ENCODE measurements around the gene SIX6.

Gene SIX6

GRCh38 chr14:60510951-60511599 lies 2.1 kb downstream of the SIX6 start:
- DNase-seq = no peak
- no peak overlapping the region for H3K4me3 ChIP-seq (ENCODE audit: low read depth, low read length)
- no peaks in the 10 kb centered on the region; the same call in 1 of the 2 replicates for H3K36me3 ChIP-seq
- H3K27ac ChIP-seq = no peak overlapping the region
- H3K9me3 ChIP-seq (ENCODE audit: severe bottlenecking) = peaks cover 15% of the 10 kb centered on the region
- H3K27me3 ChIP-seq (ENCODE audit: insufficient read depth, low read depth, severe bottlenecking) = no peaks in the 10 kb centered on the region
- TF ChIP-seq, protein P1, sequence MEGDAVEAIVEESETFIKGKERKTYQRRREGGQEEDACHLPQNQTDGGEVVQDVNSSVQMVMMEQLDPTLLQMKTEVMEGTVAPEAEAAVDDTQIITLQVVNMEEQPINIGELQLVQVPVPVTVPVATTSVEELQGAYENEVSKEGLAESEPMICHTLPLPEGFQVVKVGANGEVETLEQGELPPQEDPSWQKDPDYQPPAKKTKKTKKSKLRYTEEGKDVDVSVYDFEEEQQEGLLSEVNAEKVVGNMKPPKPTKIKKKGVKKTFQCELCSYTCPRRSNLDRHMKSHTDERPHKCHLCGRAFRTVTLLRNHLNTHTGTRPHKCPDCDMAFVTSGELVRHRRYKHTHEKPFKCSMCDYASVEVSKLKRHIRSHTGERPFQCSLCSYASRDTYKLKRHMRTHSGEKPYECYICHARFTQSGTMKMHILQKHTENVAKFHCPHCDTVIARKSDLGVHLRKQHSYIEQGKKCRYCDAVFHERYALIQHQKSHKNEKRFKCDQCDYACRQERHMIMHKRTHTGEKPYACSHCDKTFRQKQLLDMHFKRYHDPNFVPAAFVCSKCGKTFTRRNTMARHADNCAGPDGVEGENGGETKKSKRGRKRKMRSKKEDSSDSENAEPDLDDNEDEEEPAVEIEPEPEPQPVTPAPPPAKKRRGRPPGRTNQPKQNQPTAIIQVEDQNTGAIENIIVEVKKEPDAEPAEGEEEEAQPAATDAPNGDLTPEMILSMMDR (IDR thresholded peaks at IDR 0.05; ENCODE audit: low read depth, low read length) = no peak

DNA sequence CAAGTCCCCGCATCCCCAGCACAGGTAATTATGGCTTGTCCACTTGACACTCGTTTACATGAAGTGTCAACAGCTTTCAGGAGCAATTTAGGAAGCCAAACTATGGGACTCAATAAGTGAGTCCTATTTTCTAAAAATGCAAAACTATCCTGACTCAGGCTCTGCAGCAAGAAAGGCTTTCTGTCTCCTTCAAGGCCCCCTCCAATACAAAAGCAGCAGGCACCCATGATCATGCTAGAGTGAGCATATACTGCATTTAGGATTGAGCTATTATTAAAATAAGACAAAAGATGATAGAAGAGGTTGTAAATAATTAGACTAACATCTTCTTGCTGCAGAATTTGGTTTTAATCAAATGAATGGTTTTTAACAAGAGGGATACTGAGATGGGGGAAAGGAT lies 3.2 kb downstream of the SIX6 start:
- TF ChIP-seq, protein P1 (IDR thresholded peaks at IDR 0.05; ENCODE audit: low read depth, low read length) = no peak
- H3K4me3 ChIP-seq (ENCODE audit: low read depth, low read length) = no peak overlapping the region
- H3K9me3 ChIP-seq (ENCODE audit: severe bottlenecking) = peaks cover 15% of the 10 kb centered on the region
- H3K27ac ChIP-seq = no peak overlapping the region
- H3K27me3 ChIP-seq (ENCODE audit: insufficient read depth, low read depth, severe bottlenecking) = no peaks in the 10 kb centered on the region
- H3K36me3 ChIP-seq = no peaks in the 10 kb centered on the region; the same call in 1 of the 2 replicates
- no peak for DNase-seq

- Histone ChIP-seq H3K27ac (no peak overlapping the region), H3K9me3 (ENCODE audit: severe bottlenecking) (peaks cover 15% of the 10 kb centered on the region), H3K4me3 (ENCODE audit: low read depth, low read length) (no peak overlapping the region), H3K36me3 (no peaks in the 10 kb centered on the region; the same call in 1 of the 2 replicates), H3K27me3 (ENCODE audit: insufficient read depth, low read depth, severe bottlenecking) (no peaks in the 10 kb centered on the region)
- TF ChIP-seq, protein P1 (IDR thresholded peaks at IDR 0.05; ENCODE audit: low read depth, low read length) = no peak
- DNase-seq = no peak
Measured at GRCh38 chr14:60512973-60513571, 4.1 kb downstream of the SIX6 start.

- H3K27ac ChIP-seq = peak overlapping the region; percentile 77
- H3K9me3 ChIP-seq (ENCODE audit: severe bottlenecking) = peaks cover 15% of the 10 kb centered on the region
- TF ChIP-seq, protein P1 (IDR thresholded peaks at IDR 0.05; ENCODE audit: low read depth, low read length) = no peak
- peak overlapping the region; percentile 63 for H3K4me3 ChIP-seq (ENCODE audit: low read depth, low read length)
- H3K36me3 ChIP-seq = no peaks in the 10 kb centered on the region; the same call in 1 of the 2 replicates
- H3K27me3 ChIP-seq (ENCODE audit: insufficient read depth, low read depth, severe bottlenecking) = no peaks in the 10 kb centered on the region
- DNase-seq = no peak
Measured at GRCh38 chr14:60514378-60514740, 5.4 kb downstream of the SIX6 start.

DNA sequence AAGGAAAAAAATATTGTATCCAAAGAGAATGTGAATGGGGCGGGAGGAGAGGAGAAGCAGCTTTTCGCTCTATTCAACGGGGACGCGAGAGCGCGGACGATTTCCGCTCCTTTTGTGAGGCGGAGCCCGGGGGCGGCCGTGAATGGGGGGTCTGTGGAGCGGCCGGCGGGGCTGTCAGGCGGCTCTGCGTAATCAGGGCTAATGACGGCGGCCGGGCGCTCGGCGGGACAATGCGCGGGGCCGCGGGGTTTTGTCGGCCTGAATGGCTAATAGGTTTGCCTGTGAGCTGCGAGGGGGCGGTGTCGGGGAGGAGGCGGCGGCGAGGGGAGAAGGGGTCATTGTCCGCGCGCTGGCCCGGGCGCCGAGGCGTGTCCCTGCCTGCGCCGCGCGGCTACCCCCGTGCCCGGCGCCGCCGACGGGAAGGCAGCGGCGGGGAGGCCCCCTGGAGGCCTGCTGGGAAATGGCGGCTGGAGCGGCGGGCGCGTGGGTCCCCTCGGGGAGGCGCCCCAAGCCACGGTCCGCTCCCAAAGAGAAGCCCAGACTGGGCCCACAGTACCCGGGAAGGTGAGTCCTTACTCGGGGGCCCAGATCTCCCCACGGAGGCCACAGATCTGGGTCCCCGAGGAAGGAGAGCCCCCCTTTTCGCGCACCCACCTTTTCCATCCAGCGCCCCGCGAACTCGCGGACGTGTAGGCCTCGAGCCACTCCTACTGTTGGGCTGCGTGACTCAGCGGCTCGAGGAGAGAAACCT lies 6.0 kb downstream of the SIX6 start:
- peak; percentile 89 for DNase-seq
- H3K27ac ChIP-seq = peak overlapping the region; percentile 77
- no peaks in the 10 kb centered on the region for H3K27me3 ChIP-seq (ENCODE audit: insufficient read depth, low read depth, severe bottlenecking)
- H3K4me3 ChIP-seq (ENCODE audit: low read depth, low read length) = peak overlapping the region; percentile 63
- H3K9me3 ChIP-seq (ENCODE audit: severe bottlenecking) = peaks cover 15% of the 10 kb centered on the region
- H3K36me3 ChIP-seq = no peaks in the 10 kb centered on the region; the same call in 1 of the 2 replicates
- TF ChIP-seq, protein P1 (IDR thresholded peaks at IDR 0.05; ENCODE audit: low read depth, low read length) = peak; percentile 37

Measured in WERI-Rb-1 (cell line).